Measurements from ENCODE around the gene NBPF3. TPM values are rescaled to one million over a fixed set of nuclear protein-coding genes. Genes with fewer than 3 reads are reported as not detected.
"Not testable (repeated sequence)": the region's sequence is repeated elsewhere in the genome, so short reads cannot be mapped to it uniquely, and the experiment has no call there.

Gene NBPF3
- total RNA-seq, 4 donors from 2014 or later = 6.4 to 16.3 (median 11.3) TPM

DNA sequence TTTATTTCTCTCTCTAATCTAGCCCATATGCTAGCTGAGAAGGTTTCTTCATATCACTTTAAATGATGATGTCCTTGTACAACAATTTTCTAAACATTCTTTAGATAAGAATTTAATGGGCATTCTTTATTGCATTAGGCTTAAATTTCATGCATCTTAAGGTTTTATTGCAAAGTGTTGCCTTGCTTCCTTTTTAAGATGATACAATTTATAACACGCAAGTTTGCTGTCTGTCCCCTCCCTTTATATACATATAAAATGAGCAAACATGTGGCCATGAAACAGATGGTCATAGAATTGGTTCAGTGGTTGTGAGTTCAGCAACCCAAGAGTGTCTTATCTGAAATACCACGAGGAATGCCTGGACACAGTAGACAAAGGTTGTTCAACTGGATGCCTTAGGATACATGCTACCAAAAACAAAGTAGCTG, 12.1 kb downstream of the NBPF3 start:
- Histone ChIP-seq H3K27ac (no peak overlapping the region), H3K27me3 (no peaks in the 10 kb centered on the region), H3K9me3 (no peaks in the 10 kb centered on the region), H3K36me3 (peaks cover 0 to 4% of the 10 kb centered on the region in 2 donors), H3K4me1 (no peaks in the 10 kb centered on the region), H3K4me3 (no peak overlapping the region)
- WGBS, 2 donors (ENCODE audit: low coverage in 1 of 2) = 78 to 89% methylated on average over 1 to 2 of the region's 2 CpGs
- no peak for ATAC-seq
- no peak for TF ChIP-seq EP300 (IDR thresholded peaks at IDR 0.05)

DNA sequence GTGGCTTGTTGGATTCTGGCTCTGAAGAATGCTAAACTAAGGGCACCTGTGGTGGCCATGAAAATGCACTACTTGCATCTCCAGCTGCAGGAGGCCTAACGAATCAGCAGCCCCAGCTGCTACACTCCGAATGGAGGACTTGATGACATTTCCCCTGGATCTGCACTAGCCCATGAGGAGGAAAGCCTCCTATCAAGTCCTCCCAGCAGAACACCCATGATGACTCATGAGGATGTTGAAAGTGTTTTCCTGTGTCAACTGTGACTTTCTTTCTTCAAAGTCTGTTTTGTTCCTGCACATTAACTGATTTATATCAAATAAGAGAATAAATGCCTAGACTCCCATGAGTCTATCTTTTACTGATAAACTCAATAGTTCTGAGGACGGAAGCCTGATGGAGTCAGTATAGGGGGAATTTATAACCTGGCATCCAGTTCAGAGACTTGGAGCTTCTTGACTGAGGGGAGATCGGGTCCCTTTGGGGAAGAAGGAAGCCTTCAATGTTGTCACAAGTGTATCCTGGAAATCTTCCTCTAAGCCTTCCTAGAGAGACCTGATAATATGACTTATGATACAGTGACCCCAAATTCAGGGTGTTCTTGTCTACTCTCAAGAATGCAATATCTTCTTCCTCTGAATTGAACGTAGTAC, 14.2 kb downstream of the NBPF3 start:
- not testable (repeated sequence) for H3K4me3 ChIP-seq, H3K9me3 ChIP-seq, H3K36me3 ChIP-seq, H3K27me3 ChIP-seq, H3K27ac ChIP-seq, H3K4me1 ChIP-seq, ATAC-seq
- WGBS, 2 donors (ENCODE audit: low coverage in 1 of 2) = 81 to 100% methylated on average over 1 to 5 of the region's 5 CpGs

DNA sequence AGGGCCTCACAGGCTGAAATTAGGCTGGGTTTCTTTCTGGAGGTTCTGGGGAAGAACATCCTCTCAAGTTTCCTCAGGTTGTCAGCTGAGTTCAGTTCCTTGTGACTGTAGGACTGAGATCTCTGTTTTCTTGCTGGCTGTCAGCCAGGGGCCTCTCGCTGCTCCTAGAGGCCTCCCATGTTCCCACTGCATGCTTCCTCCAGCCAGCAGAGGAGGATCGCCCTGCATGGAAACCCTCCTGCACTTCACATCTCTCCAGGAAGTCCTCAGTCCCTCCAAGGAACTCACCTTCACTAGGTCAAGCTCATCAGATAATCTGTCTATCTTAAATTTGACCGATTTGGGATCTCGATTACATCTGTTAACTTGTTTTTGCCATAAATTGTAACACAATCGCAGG, 15.0 kb downstream of the NBPF3 start:
- not testable (repeated sequence) for ATAC-seq, H3K36me3 ChIP-seq, H3K9me3 ChIP-seq, H3K27me3 ChIP-seq, H3K4me3 ChIP-seq, H3K27ac ChIP-seq, H3K4me1 ChIP-seq
- 82 to 83% methylated on average over 3 of the region's 5 CpGs for WGBS, 2 donors (ENCODE audit: low coverage in 1 of 2)

DNA sequence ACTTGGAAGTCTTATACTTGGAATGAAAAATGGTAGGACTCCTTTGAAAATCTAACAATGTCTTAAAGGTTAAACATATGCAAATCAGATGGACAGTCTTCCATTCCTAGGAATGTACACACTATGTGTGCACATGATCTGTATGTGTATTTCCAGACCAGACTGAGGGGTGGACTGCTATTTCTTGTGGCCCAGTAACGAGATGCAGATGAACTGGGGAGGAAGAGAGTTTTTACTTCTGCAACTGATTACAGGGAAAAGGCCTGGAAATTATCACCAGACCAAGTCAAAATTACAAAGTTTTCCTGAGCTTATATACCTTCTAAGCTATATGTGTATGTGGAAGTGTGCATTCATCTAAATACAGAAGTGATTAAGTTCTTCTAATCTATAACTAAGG, 17.7 kb downstream of the NBPF3 start:
- Histone ChIP-seq H3K4me1 (no peaks in the 10 kb centered on the region), H3K4me3 (no peak overlapping the region), H3K27me3 (no peaks in the 10 kb centered on the region), H3K27ac (no peak overlapping the region), H3K9me3 (no peaks in the 10 kb centered on the region), H3K36me3 (no peaks in the 10 kb centered on the region)
- TF ChIP-seq EP300 (IDR thresholded peaks at IDR 0.05) = no peak
- no peak for TF ChIP-seq POLR2A (IDR thresholded peaks at IDR 0.05)
- TF ChIP-seq POLR2AphosphoS5 (IDR thresholded peaks at IDR 0.05) = no peak
- TF ChIP-seq, protein P1, sequence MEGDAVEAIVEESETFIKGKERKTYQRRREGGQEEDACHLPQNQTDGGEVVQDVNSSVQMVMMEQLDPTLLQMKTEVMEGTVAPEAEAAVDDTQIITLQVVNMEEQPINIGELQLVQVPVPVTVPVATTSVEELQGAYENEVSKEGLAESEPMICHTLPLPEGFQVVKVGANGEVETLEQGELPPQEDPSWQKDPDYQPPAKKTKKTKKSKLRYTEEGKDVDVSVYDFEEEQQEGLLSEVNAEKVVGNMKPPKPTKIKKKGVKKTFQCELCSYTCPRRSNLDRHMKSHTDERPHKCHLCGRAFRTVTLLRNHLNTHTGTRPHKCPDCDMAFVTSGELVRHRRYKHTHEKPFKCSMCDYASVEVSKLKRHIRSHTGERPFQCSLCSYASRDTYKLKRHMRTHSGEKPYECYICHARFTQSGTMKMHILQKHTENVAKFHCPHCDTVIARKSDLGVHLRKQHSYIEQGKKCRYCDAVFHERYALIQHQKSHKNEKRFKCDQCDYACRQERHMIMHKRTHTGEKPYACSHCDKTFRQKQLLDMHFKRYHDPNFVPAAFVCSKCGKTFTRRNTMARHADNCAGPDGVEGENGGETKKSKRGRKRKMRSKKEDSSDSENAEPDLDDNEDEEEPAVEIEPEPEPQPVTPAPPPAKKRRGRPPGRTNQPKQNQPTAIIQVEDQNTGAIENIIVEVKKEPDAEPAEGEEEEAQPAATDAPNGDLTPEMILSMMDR (IDR thresholded peaks at IDR 0.05) = no peak
- no peak for ATAC-seq
- WGBS, 2 donors (ENCODE audit: low coverage in 1 of 2) = 89% methylated on average over 1 of the region's 1 CpG; no CpG with 5 or more reads in 1 of the 2 donors

DNA sequence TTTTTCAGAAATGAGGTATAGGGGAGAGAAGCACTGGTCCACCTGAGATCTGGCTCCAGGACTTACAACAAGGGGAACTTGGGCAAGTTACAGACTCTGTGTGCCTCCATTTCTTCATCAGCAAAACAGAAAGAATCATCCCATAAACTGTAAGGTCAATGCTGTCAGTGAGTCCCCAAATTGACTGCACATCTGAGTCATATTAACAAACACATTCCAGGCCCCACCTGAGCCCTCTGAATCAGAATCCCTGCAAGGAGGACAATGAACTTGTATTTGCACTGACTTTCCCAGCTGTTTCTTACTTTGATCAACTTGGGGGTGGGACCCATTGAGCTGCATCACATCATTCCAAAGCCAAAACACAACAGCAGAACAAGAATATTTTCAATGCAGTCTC, 25.2 kb downstream of the NBPF3 start:
- not testable (repeated sequence) for H3K4me1 ChIP-seq, H3K27me3 ChIP-seq, H3K9me3 ChIP-seq, ATAC-seq, H3K4me3 ChIP-seq, H3K27ac ChIP-seq
- H3K36me3 ChIP-seq = peaks cover 0 to 32% of the 10 kb centered on the region in 2 donors

DNA sequence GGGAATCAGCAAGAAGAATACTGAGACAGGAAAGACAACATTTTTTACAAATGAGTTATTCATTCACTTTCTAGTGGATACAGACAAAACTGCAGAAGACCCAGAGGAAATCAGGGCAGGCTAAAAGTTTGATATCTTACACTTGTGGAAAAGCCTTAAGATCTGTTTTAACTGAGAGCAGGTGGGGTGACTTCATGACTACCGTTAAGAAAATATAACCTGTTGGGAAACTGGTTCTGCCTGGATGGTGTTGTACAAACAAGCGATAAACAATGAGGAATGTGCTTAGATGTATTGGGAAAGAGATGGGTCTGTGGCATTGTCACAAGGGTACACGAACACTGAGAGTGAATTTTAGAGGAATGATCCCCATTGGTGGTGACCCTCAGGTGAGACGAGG, 28.0 kb downstream of the NBPF3 start:
- H3K4me3 ChIP-seq, H3K27me3 ChIP-seq, H3K4me1 ChIP-seq, H3K9me3 ChIP-seq, ATAC-seq, H3K27ac ChIP-seq: not testable (repeated sequence)
- 80 to 90% methylated on average over 1 to 4 of the region's 4 CpGs for WGBS, 2 donors (ENCODE audit: low coverage in 1 of 2)
- H3K36me3 ChIP-seq = peaks cover 0 to 58% of the 10 kb centered on the region in 2 donors

DNA sequence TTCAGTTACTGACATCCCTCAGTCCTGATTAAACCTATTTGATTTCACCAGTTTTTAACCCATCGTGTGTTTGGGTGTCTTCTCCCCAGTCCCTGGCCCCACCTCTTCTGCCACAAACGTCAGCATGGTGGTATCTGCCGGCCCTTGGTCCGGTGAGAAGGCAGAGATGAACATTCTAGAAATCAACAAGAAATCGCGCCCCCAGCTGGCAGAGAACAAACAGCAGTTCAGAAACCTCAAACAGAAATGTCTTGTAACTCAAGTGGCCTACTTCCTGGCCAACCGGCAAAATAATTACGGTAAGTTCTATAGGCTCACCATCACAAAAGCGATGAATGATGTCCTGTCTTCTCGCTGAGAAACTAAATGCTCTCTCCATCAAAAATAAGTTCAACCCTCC, 28.7 kb downstream of the NBPF3 start:
- H3K4me3 ChIP-seq = no peak overlapping the region
- no peak overlapping the region for H3K27ac ChIP-seq
- no peaks in the 10 kb centered on the region for H3K4me1 ChIP-seq
- TF ChIP-seq, protein P1 (IDR thresholded peaks at IDR 0.05) = peak in 1 of 4 experiments; percentile 41
- TF ChIP-seq POLR2A (IDR thresholded peaks at IDR 0.05) = no peak
- H3K36me3 ChIP-seq = peaks cover 0 to 64% of the 10 kb centered on the region in 2 donors
- WGBS, 2 donors (ENCODE audit: low coverage in 1 of 2) = 46 to 100% methylated on average over 2 to 9 of the region's 10 CpGs
- no peaks in the 10 kb centered on the region for H3K27me3 ChIP-seq
- ATAC-seq = no peak
- no peaks in the 10 kb centered on the region for H3K9me3 ChIP-seq

DNA sequence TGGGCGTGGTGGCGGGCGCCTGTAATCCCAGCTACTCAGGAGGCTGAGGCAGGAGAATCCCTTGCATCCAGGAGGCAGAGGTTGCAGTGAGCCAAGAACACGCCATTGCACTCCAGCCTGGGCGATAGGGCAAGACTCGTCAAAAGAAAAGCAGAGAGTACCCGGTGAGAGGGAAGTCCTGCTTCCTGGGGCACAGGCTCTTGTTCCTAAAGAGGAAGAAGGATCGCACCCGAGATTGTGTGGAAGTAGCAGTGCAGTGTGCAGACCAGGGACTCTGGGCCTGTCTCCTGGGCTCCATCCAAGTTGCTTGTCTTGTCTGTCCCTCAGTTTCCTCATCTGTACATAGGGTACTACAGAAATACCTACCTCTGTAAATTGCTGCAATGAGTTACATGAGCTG, 29.6 kb downstream of the NBPF3 start:
- H3K36me3 ChIP-seq = peaks cover 0 to 74% of the 10 kb centered on the region in 2 donors
- H3K27me3 ChIP-seq = no peaks in the 10 kb centered on the region
- no peak for ATAC-seq
- 87 to 90% methylated on average over 3 to 4 of the region's 9 CpGs for WGBS, 2 donors (ENCODE audit: low coverage in 1 of 2)
- no peak overlapping the region for H3K4me3 ChIP-seq
- H3K9me3 ChIP-seq = no peaks in the 10 kb centered on the region
- H3K4me1 ChIP-seq = no peaks in the 10 kb centered on the region
- TF ChIP-seq POLR2A (IDR thresholded peaks at IDR 0.05) (no peak), EP300 (IDR thresholded peaks at IDR 0.05) (no peak), POLR2AphosphoS5 (IDR thresholded peaks at IDR 0.05) (no peak)
- TF ChIP-seq, protein P1 (IDR thresholded peaks at IDR 0.05) = no peak
- H3K27ac ChIP-seq = no peak overlapping the region

Data from gastroesophageal sphincter (tissue), 4 donors.